K562 (cell line): ENCODE results near the gene MSL2. TPM values are rescaled to one million over a fixed set of nuclear protein-coding genes. Genes with fewer than 3 reads are reported as not detected.

Experiments
- AFF4 ChIP-seq: sonication (generic); formaldehyde crosslinking; IDR thresholded peaks from 2 replicates; pipeline ENCODE4 v1.8.0; 2023; ENCODE audit warnings: mild to moderate bottlenecking, missing genetic modification reagents
- ARHGAP35 ChIP-seq: fragments of 450-650 bp; IDR thresholded peaks from 2 replicates; pipeline ENCODE4 v1.6.1; 2018; ENCODE audit not compliant: partially characterized antibody
- CREBBP ChIP-seq: IDR thresholded peaks from one replicate; pipeline ENCODE4 v1.6.1; 2012; ENCODE audit warnings: low read depth, mild to moderate bottlenecking, control low read depth, inconsistent platforms, low read length
- NFXL1 ChIP-seq: fragments of 450-650 bp; formaldehyde crosslinking; IDR thresholded peaks from 2 replicates; pipeline ENCODE4 v1.4.0; 2021; ENCODE audit warnings: mild to moderate bottlenecking
- PCBP1 ChIP-seq: fragments of 200-400 bp; formaldehyde crosslinking; IDR thresholded peaks from 2 replicates; pipeline ENCODE4 v1.6.1; 2018; ENCODE audit warnings: mild to moderate bottlenecking, low read depth, low read length; ENCODE audit not compliant: poor library complexity, severe bottlenecking
- USF1 ChIP-seq: sonication (generic); formaldehyde crosslinking; IDR thresholded peaks from 2 replicates; pipeline ENCODE4 v1.9.0; 2022; ENCODE audit warnings: mild to moderate bottlenecking, missing genetic modification reagents
- ZNF354B ChIP-seq: fragments of 250-450 bp; sonication (Bioruptor Pico); IDR thresholded peaks from 2 replicates; pipeline ENCODE4 v1.4.0; 2020
- ZNF77 ChIP-seq: fragments of 250-450 bp; sonication (Bioruptor Pico); IDR thresholded peaks from 2 replicates; pipeline ENCODE4 v1.5.0; 2020
- polyA plus RNA-seq, 8 experiments: library from polyadenylated mRNA; depleted of rRNA in 4 of 8; stranded (reverse) in 5 of 8; unstranded in 3 of 8; fragments of >200 nt; fragmentation: Nextera tagmentation in 2 of 8; fragmentation: Illumina TruSeq in 1 of 8; extraction: Ambion mirVana in 2 of 8; extraction: Trizol in 1 of 8; gene quantifications; 2 replicates each; pipeline versions ENCODE4 v1.2.1 to v1.2.3, GENCODE V29; 2011 to 2014; ENCODE audit warnings: inconsistent platforms in 1 of 8, missing spikeins in 1 of 8
- total RNA-seq, 7 experiments: library from RNA; depleted of rRNA in 6 of 7; stranded (reverse); fragments of >200 nt in 6 of 7; fragmentation: Illumina TruSeq in 2 of 7; extraction: Trizol in 2 of 7; gene quantifications; 2 replicates each; pipeline versions ENCODE4 v1.2.1 to v1.2.3, GENCODE V29; 2011 to 2021; ENCODE audit warnings: low replicate concordance in 1 of 7
- TF ChIP-seq, protein P1 (sequence below): fragments of 450-650 bp; IDR thresholded peaks from 2 replicates; pipeline ENCODE4 v1.6.1; 2014; ENCODE audit warnings: low read depth, mild to moderate bottlenecking, moderate library complexity, borderline replicate concordance

Gene MSL2
- total and polyA plus RNA-seq, 9 of the 15 experiments (the other 6 are each of a cell fraction or from before 2014, with no cell fraction given) = 1.9 to 19.9 (median 9.1) TPM

DNA sequence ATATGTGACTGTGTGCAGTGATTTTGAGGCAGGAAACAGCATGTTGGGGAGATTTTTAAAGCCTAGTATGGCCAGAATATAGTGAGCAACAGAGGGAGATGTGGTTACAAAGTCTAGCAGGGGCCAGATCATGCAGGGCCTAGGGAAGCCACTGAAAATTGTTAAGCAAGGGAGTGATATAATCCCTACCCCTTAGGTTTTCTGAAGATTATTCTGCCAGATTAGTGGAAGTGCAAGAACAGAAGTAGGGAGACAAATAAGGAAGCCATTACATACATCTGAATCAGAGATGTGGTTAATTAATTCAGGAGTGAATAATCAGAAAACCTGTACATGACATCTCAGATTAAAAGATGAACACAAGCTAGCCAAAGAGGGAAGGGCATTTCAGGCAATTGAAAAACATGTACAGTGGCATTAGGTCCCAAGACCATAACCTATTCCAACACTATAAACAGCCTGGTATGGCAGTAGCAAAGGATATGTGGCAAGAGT lies 54.8 kb downstream of the MSL2 start (continued):
- TF ChIP-seq, protein P1, sequence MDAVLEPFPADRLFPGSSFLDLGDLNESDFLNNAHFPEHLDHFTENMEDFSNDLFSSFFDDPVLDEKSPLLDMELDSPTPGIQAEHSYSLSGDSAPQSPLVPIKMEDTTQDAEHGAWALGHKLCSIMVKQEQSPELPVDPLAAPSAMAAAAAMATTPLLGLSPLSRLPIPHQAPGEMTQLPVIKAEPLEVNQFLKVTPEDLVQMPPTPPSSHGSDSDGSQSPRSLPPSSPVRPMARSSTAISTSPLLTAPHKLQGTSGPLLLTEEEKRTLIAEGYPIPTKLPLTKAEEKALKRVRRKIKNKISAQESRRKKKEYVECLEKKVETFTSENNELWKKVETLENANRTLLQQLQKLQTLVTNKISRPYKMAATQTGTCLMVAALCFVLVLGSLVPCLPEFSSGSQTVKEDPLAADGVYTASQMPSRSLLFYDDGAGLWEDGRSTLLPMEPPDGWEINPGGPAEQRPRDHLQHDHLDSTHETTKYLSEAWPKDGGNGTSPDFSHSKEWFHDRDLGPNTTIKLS = no peak
- TF ChIP-seq CREBBP (no peak), AFF4 (CRISPR knock-in tag) (no peak), PCBP1 (no peak), ZNF354B (CRISPR knock-in tag) (no peak), ARHGAP35 (no peak), USF1 (CRISPR knock-in tag) (no peak), NFXL1 (no peak), ZNF77 (CRISPR knock-in tag) (no peak)
